Heart left ventricle (tissue), 16 donors: ENCODE results near the gene STON2. TPM values are rescaled to one million over a fixed set of nuclear protein-coding genes. Genes with fewer than 3 reads are reported as not detected.

Experiments
- ATAC-seq, 4 donors: fragments of 200-7000 bp; cut with Tn5 transposase; one replicate each; pipeline ENCODE4 v1.9.1; 2020 to 2022; ENCODE audit warnings: moderate library complexity in 4 of 4, mild to moderate bottlenecking in 3 of 4, moderate number of reproducible peaks in 1 of 4
- DNase-seq, 5 donors: peaks; one replicate each; pipeline ENCODE4 v3.0.0-alpha.2; 2020
- H3K27ac ChIP-seq, 12 donors: fragments of 200-600 bp; sonication (generic) in 4 of 12; one replicate each; pipeline versions ENCODE4 v1.5.0 to v1.8.0; 2016 to 2022; ENCODE audit warnings: mild to moderate bottlenecking in 2 of 12
- H3K27me3 ChIP-seq, 9 donors: fragments of 200-600 bp; sonication (generic) in 2 of 9; one replicate each; pipeline versions ENCODE4 v1.5.1 to v1.8.0; 2016 to 2022; ENCODE audit warnings: mild to moderate bottlenecking in 3 of 9
- H3K36me3 ChIP-seq, 9 donors: fragments of 200-600 bp; sonication (generic) in 2 of 9; one replicate each; pipeline versions ENCODE4 v1.5.0 to v1.8.0; 2018 to 2022; ENCODE audit warnings: mild to moderate bottlenecking in 2 of 9
- H3K4me1 ChIP-seq, 12 donors: fragments of 200-600 bp; sonication (generic) in 4 of 12; one replicate each; pipeline versions ENCODE4 v1.5.0 to v1.8.0; 2016 to 2022; ENCODE audit warnings: mild to moderate bottlenecking in 3 of 12
- H3K4me3 ChIP-seq, 12 donors: fragments of 200-600 bp; sonication (generic) in 4 of 12; one replicate each; pipeline versions ENCODE4 v1.5.0 to v1.8.0; 2017 to 2022; ENCODE audit warnings: mild to moderate bottlenecking in 9 of 12, moderate library complexity in 4 of 12
- H3K9me3 ChIP-seq, 12 donors: fragments of 200-600 bp; sonication (generic) in 4 of 12; one replicate each; pipeline versions ENCODE4 v1.5.0 to v1.8.0; 2016 to 2022; ENCODE audit warnings: mild to moderate bottlenecking in 1 of 12
- CTCF ChIP-seq, 12 donors: fragments of 200-600 bp; sonication (generic) in 4 of 12; IDR thresholded peaks; one replicate each; pipeline versions ENCODE4 v1.5.0 to v1.8.0; 2018 to 2022; ENCODE audit warnings: antibody characterized with exemption in 12 of 12, mild to moderate bottlenecking in 5 of 12
- POLR2A ChIP-seq, 2 donors: fragments of 450-650 bp; IDR thresholded peaks; one replicate each; pipeline ENCODE4 v1.6.1; 2017; ENCODE audit warnings: antibody characterized with exemption in 2 of 2, mild to moderate bottlenecking in 2 of 2, moderate library complexity in 2 of 2
- WGBS, 4 donors: extraction: QIAGEN DNeasy Blood & Tissue Kit in 2 of 4; methylation state at CpG; one replicate each; pipeline versions ENCODE4 v1.1.5 to v1.1.7; 2013 to 2018; 5-methylcytosine and 5-hydroxymethylcytosine counted together
- intact Hi-C, 10 donors: fragments of 100-400 bp; cut with DNase I; formaldehyde crosslinking; loops; one replicate each; pipeline versions ENCODE4 v1.11.1 to v1.14.2; 2022
- polyA plus RNA-seq, 2 donors: library from polyadenylated mRNA; stranded (reverse); fragments of 200-250 nt; gene quantifications; one replicate each; pipeline ENCODE4 v1.2.3, GENCODE V29; 2013
- total RNA-seq, 9 donors: library from RNA; depleted of rRNA in 2 of 9; stranded (reverse); fragments of >200 nt in 2 of 9; fragmentation: NEBNext Ultra II Directional in 3 of 9; extraction: Animal tissue kit (Norgen Biotek cat#: 25700) in 3 of 9; gene quantifications; one replicate each; pipeline versions ENCODE4 v1.1.0 to v1.2.4, GENCODE V29; 2016 to 2023
- donor health status: ischemic (EF 13 %, LVEDD 7.1; RV severe dilation, severe dysfunction).
- donor health status: healthy with polysubstance abuse.
- donor health status: DM: no; HTN: yes; CAD: no.
- donor health status: DM: no; HTN: no; CAD: no.
- donor health status: ischemic (EF 25% LVEDD 6.9; RV normal size, moderate dysfunction).
- donor health status: ischemic (EF 25% LVEDD 5.7; RV mildly dilated, moderate dysfunction).
- donor health status: healthy.
- donor health status: DM: yes; HTN: yes; CAD: no.
- donor health status: ischemic (EF 35%, LVEDD 5.7; RV mildly dilated, moderate dysfunction).
- donor health status: nonischemic (EF 11% LVEDD 7.7; RV severe dilation, severe dysfunction).
- donor health status: DM: yes; HTN: yes; CAD: no.
- donor health status: PGD.
- donor health status: ischemic (EF 29% LVEDD 5.4; RV normal size, mild dysfunction).
- donor health status: nonischemic (EF 23%, LVEDD 6.1; RV moderate dilation, normal function).

STON2 gene
- total and polyA plus RNA-seq, 11 donors, result 0.28 to 27.5 (median 7.0) TPM

- H3K4me1 ChIP-seq, result no peaks in the 10 kb centered on the region
- no peak for ATAC-seq
- peak in 1 of 5 donors; percentile 35 for DNase-seq
- H3K9me3 ChIP-seq, result peaks cover 0 to 5% (median 0%) of the 10 kb centered on the region in 12 donors
- TF ChIP-seq POLR2A (IDR thresholded peaks at IDR 0.05) (no peak), CTCF (IDR thresholded peaks at IDR 0.05) (no peak)
- peaks cover 0 to 6% (median 0%) of the 10 kb centered on the region in 9 donors for H3K27me3 ChIP-seq
- intact Hi-C loops, result no loop called here
- peak overlapping the region in 1 of 12 donors; percentile 49 for H3K27ac ChIP-seq
- H3K4me3 ChIP-seq, result no peak overlapping the region
- H3K36me3 ChIP-seq, result peaks cover 0 to 31% (median 3%) of the 10 kb centered on the region in 9 donors
- 55 to 68% (median 62%) methylated on average over 3 of the region's 3 CpGs for WGBS, 4 donors
These were observed 9.4 kb downstream of the STON2 start for GRCh38 chr14:81390696-81391095.

GRCh38 chr14:81388336-81388735, 11.8 kb downstream of the STON2 start:
- ATAC-seq (no peak), DNase-seq (no peak)
- Histone ChIP-seq H3K27me3 (no peaks in the 10 kb centered on the region), H3K27ac (no peak overlapping the region), H3K36me3 (peaks cover 0 to 14% (median 0%) of the 10 kb centered on the region in 9 donors), H3K4me3 (no peak overlapping the region), H3K4me1 (no peaks in the 10 kb centered on the region), H3K9me3 (no peaks in the 10 kb centered on the region)
- intact Hi-C loops, result no loop called here
- 82 to 95% (median 89%) methylated on average over 2 of the region's 2 CpGs for WGBS, 4 donors
- TF ChIP-seq POLR2A (IDR thresholded peaks at IDR 0.05) (no peak), CTCF (IDR thresholded peaks at IDR 0.05) (no peak)

GRCh38 chr14:81386290-81386745, 13.8 kb downstream of the STON2 start:
- DNase-seq (no peak), ATAC-seq (no peak)
- Histone ChIP-seq H3K27ac (no peak overlapping the region), H3K4me1 (no peaks in the 10 kb centered on the region), H3K9me3 (no peaks in the 10 kb centered on the region), H3K27me3 (no peaks in the 10 kb centered on the region), H3K4me3 (no peak overlapping the region), H3K36me3 (peaks cover 0 to 4% (median 0%) of the 10 kb centered on the region in 9 donors)
- 53 to 55% (median 54%) methylated on average over 4 of the region's 4 CpGs for WGBS, 4 donors
- TF ChIP-seq CTCF (IDR thresholded peaks at IDR 0.05), result no peak
- no peak for TF ChIP-seq POLR2A (IDR thresholded peaks at IDR 0.05)
- intact Hi-C loops, result no loop called here

- Histone ChIP-seq H3K36me3 (peaks cover 0 to 2% (median 0%) of the 10 kb centered on the region in 9 donors), H3K4me3 (no peak overlapping the region), H3K4me1 (no peaks in the 10 kb centered on the region), H3K27ac (no peak overlapping the region), H3K27me3 (no peaks in the 10 kb centered on the region), H3K9me3 (no peaks in the 10 kb centered on the region)
- no peak for TF ChIP-seq CTCF (IDR thresholded peaks at IDR 0.05)
- no peak for TF ChIP-seq POLR2A (IDR thresholded peaks at IDR 0.05)
- DNase-seq (no peak), ATAC-seq (no peak)
- 71 to 79% (median 74%) methylated on average over 7 of the region's 7 CpGs for WGBS, 4 donors
- intact Hi-C loops, result no loop called here
These were observed 14.2 kb downstream of the STON2 start for GRCh38 chr14:81385886-81386285.
